ENCODE data around the gene NPAT.

GRCh38 chr11:108220721-108221336 is 1.6 kb downstream of the NPAT start:
- TF ChIP-seq POLR2AphosphoS5 (IDR thresholded peaks at IDR 0.05) (no peak), POLR2A (IDR thresholded peaks at IDR 0.05) (no peak), CTCF (IDR thresholded peaks at IDR 0.05) (no peak), EP300 (IDR thresholded peaks at IDR 0.05) (no peak)
